H9 (cell line): ENCODE results near the gene PRODH. TPM values are rescaled to one million over a fixed set of nuclear protein-coding genes. Genes with fewer than 3 reads are reported as not detected.
"Not testable (repeated sequence)": the region's sequence is repeated elsewhere in the genome, so short reads cannot be mapped to it uniquely, and the experiment has no call there.

Experiments used
- DNase-seq: peaks from one replicate; pipeline ENCODE4 v3.0.0-alpha.2; 2017
- H2AFZ ChIP-seq: one replicate; pipeline ENCODE4 v1.6.1; 2013; ENCODE audit warnings: mild to moderate bottlenecking, low read length, control low read depth, moderate library complexity
- H2AK5ac ChIP-seq: 2 replicates; pipeline ENCODE4 v1.6.1; 2013; ENCODE audit warnings: low read length, control low read depth, mixed read lengths; ENCODE audit not compliant: insufficient read length
- H2BK120ac ChIP-seq: one replicate; pipeline ENCODE4 v1.6.1; 2013; ENCODE audit warnings: low read depth, mild to moderate bottlenecking, low read length, control low read depth, inconsistent platforms; ENCODE audit not compliant: poor library complexity, severe bottlenecking
- H2BK12ac ChIP-seq: 2 replicates; pipeline ENCODE4 v1.6.1; 2013; ENCODE audit warnings: low read length, control low read depth, mixed read lengths, low read depth; ENCODE audit not compliant: insufficient read length
- H2BK15ac ChIP-seq: 2 replicates; pipeline ENCODE4 v1.6.1; 2013; ENCODE audit warnings: low read depth, low read length, control low read depth
- H2BK20ac ChIP-seq: one replicate; pipeline ENCODE4 v1.6.1; 2013; ENCODE audit warnings: low read depth, mild to moderate bottlenecking, low read length, control low read depth, inconsistent platforms; ENCODE audit not compliant: poor library complexity, severe bottlenecking
- H2BK5ac ChIP-seq: 2 replicates; pipeline ENCODE4 v1.6.1; 2013; ENCODE audit warnings: low read length, control low read depth, mixed read lengths; ENCODE audit not compliant: insufficient read length
- H3K14ac ChIP-seq: 2 replicates; pipeline ENCODE4 v1.6.1; 2013; ENCODE audit warnings: low read length, control low read depth; ENCODE audit not compliant: insufficient read depth
- H3K18ac ChIP-seq: 2 replicates; pipeline ENCODE4 v1.6.1; 2013; ENCODE audit warnings: low read depth, mild to moderate bottlenecking, mixed read lengths, low read length, control low read depth; ENCODE audit not compliant: insufficient read length
- H3K23ac ChIP-seq: 2 replicates; pipeline ENCODE4 v1.6.1; 2013; ENCODE audit warnings: low read length, control low read depth, mixed read lengths, low read depth; ENCODE audit not compliant: insufficient read length
- H3K23me2 ChIP-seq: 2 replicates; pipeline ENCODE4 v1.6.1; 2013; ENCODE audit warnings: low read depth, mild to moderate bottlenecking, mixed read lengths, low read length, control low read depth; ENCODE audit not compliant: insufficient read length, poor library complexity, severe bottlenecking
- H3K27ac ChIP-seq: 2 replicates; pipeline ENCODE4 v1.5.1; 2013; ENCODE audit warnings: low read length, control low read depth, mixed read lengths, low read depth; ENCODE audit not compliant: insufficient read length
- H3K27me3 ChIP-seq: 2 replicates; pipeline ENCODE4 v1.6.1; 2013; ENCODE audit warnings: low read length, control low read depth, inconsistent platforms; ENCODE audit not compliant: insufficient read depth
- H3K4ac ChIP-seq: 2 replicates; pipeline ENCODE4 v1.6.1; 2013; ENCODE audit warnings: low read depth, mild to moderate bottlenecking, control low read depth, inconsistent platforms, low read length, moderate library complexity
- H3K4me1 ChIP-seq: 2 replicates; pipeline ENCODE4 v1.6.1; 2013; ENCODE audit warnings: low read length, control low read depth, inconsistent platforms; ENCODE audit not compliant: insufficient read depth
- H3K4me2 ChIP-seq: 2 replicates; pipeline ENCODE4 v1.6.1; 2013; ENCODE audit warnings: low read length, control low read depth, mixed read lengths; ENCODE audit not compliant: insufficient read length, insufficient read depth
- H3K56ac ChIP-seq: 2 replicates; pipeline ENCODE4 v1.6.1; 2013; ENCODE audit warnings: low read depth, mild to moderate bottlenecking, mixed read lengths, low read length, control low read depth; ENCODE audit not compliant: insufficient read length
- H3K79me1 ChIP-seq: 2 replicates; pipeline ENCODE4 v1.6.1; 2013; ENCODE audit warnings: low read depth, mild to moderate bottlenecking, moderate library complexity, low read length, control low read depth, inconsistent platforms; ENCODE audit not compliant: insufficient read depth, poor library complexity, severe bottlenecking
- H3K79me2 ChIP-seq: 2 replicates; pipeline ENCODE4 v1.6.1; 2013; ENCODE audit warnings: low read length, control low read depth, inconsistent platforms; ENCODE audit not compliant: insufficient read depth
- H3K9ac ChIP-seq: 2 replicates; pipeline ENCODE4 v1.6.1; 2013; ENCODE audit warnings: low read length, control low read depth, mixed read lengths; ENCODE audit not compliant: insufficient read length; ENCODE audit errors: extremely low read depth
- H3K9me3 ChIP-seq: one replicate; pipeline ENCODE4 v1.6.1; 2013; ENCODE audit warnings: low read depth, low read length, inconsistent platforms; ENCODE audit not compliant: control insufficient read depth
- H3T11ph ChIP-seq: one replicate; pipeline ENCODE4 v1.6.1; 2013; ENCODE audit warnings: mild to moderate bottlenecking, low read length, control low read depth, inconsistent platforms
- H4K20me1 ChIP-seq: one replicate; pipeline ENCODE4 v1.6.1; 2013; ENCODE audit not compliant: control insufficient read depth, insufficient read length, insufficient read depth
- H4K5ac ChIP-seq: 2 replicates; pipeline ENCODE4 v1.6.1; 2013; ENCODE audit warnings: low read depth, mild to moderate bottlenecking, mixed read lengths, low read length, control low read depth; ENCODE audit not compliant: insufficient read length
- H4K8ac ChIP-seq: replicated peaks from 2 replicates; pipeline ENCODE4 v1.6.1; 2013; ENCODE audit warnings: low read length, control low read depth, mixed read lengths, low read depth; ENCODE audit not compliant: insufficient read length
- H4K91ac ChIP-seq: 2 replicates; pipeline ENCODE4 v1.6.1; 2013; ENCODE audit warnings: low read depth, mild to moderate bottlenecking, moderate library complexity, mixed read lengths, low read length, control low read depth; ENCODE audit not compliant: insufficient read length
- H3K27ac Mint-ChIP-seq, 3 experiments: 2 replicates in 2 of 3; 3 replicates in 1 of 3; pipeline ENCODE4 v1.8.0; 2020 to 2021; ENCODE audit warnings: mixed read lengths in 3 of 3, mild to moderate bottlenecking in 1 of 3, moderate library complexity in 1 of 3
- H3K27me3 Mint-ChIP-seq: 2 replicates; pipeline ENCODE4 v1.8.0; 2021; ENCODE audit warnings: low read depth, mild to moderate bottlenecking, moderate library complexity, mixed read lengths
- H3K36me3 Mint-ChIP-seq, 3 experiments: 2 replicates in 2 of 3; 3 replicates in 1 of 3; pipeline ENCODE4 v1.8.0; 2020 to 2021; ENCODE audit warnings: low read depth in 3 of 3, mixed read lengths in 3 of 3; ENCODE audit not compliant: insufficient read depth in 1 of 3
- H3K4me1 Mint-ChIP-seq, 2 experiments: 2 replicates each; pipeline ENCODE4 v1.8.0; 2020; ENCODE audit warnings: mixed read lengths in 2 of 2
- H3K4me3 Mint-ChIP-seq, 2 experiments: 2 replicates in 1 of 2; 3 replicates in 1 of 2; pipeline ENCODE4 v1.8.0; 2020 to 2021; ENCODE audit warnings: mild to moderate bottlenecking in 2 of 2, mixed read lengths in 2 of 2, moderate library complexity in 1 of 2
- H3K9me3 Mint-ChIP-seq, 2 experiments: 2 replicates in 1 of 2; 3 replicates in 1 of 2; pipeline ENCODE4 v1.8.0; 2020; ENCODE audit warnings: mild to moderate bottlenecking in 2 of 2, mixed read lengths in 2 of 2, moderate library complexity in 1 of 2
- CTCF ChIP-seq: fragments of 200-600 bp; sonication (generic); conservative IDR thresholded peaks from 3 replicates; pipeline ENCODE4 v1.8.0; 2021; ENCODE audit warnings: antibody characterized with exemption, mild to moderate bottlenecking
- WGBS: extraction: QIAGEN DNeasy Blood & Tissue Kit; methylation state at CpG from one replicate; pipeline ENCODE4 v1.1.7; 2013; ENCODE audit warnings: missing lambda C conversion rate, low lambda C conversion rate, mixed read lengths; ENCODE audit not compliant: insufficient read length; ENCODE audit errors: extremely low coverage; 5-methylcytosine and 5-hydroxymethylcytosine counted together
- total RNA-seq: library from RNA; stranded (reverse); gene quantifications from 2 replicates; pipeline ENCODE4 v1.2.1, GENCODE V29; 2021

Gene PRODH
- total RNA-seq, 1 experiment from 2014 or later: 51.2 TPM

- H3K9me3 Mint-ChIP-seq: no peaks in the 10 kb centered on the region
- WGBS: no CpG with 5 or more reads among the region's 20 CpGs
Observed at GRCh38 chr22:18925368-18926064, 10.6 kb downstream of the PRODH start.

GRCh38 chr22:18920257-18920902 is 15.7 kb downstream of the PRODH start:
- not testable (repeated sequence) for H3K79me1 ChIP-seq, H3K23me2 ChIP-seq, DNase-seq, H3K36me3 Mint-ChIP-seq, H3K79me2 ChIP-seq, H4K20me1 ChIP-seq, H3K27ac ChIP-seq, H3K4me2 ChIP-seq, H2BK15ac ChIP-seq, H3K4me3 Mint-ChIP-seq, H4K8ac ChIP-seq, H3K4me1 Mint-ChIP-seq, H3K18ac ChIP-seq, H3K23ac ChIP-seq, H3K27ac Mint-ChIP-seq, H3T11ph ChIP-seq, H3K27me3 ChIP-seq, H3K9ac ChIP-seq, H3K4me1 ChIP-seq, H2AFZ ChIP-seq, H3K4ac ChIP-seq, H2AK5ac ChIP-seq, H2BK12ac ChIP-seq, H2BK5ac ChIP-seq, H3K56ac ChIP-seq, H3K27me3 Mint-ChIP-seq, H3K9me3 ChIP-seq, H2BK20ac ChIP-seq, H4K5ac ChIP-seq, H3K14ac ChIP-seq, H4K91ac ChIP-seq, H3K9me3 Mint-ChIP-seq, H2BK120ac ChIP-seq
- WGBS: no CpG with 5 or more reads among the region's 12 CpGs

More at GRCh38 chr22:18925368-18926064, 10.6 kb downstream of the PRODH start:
- H3K4me2 ChIP-seq: no peak overlapping the region
- H3K9ac ChIP-seq: no peak overlapping the region
- no peak overlapping the region for H4K91ac ChIP-seq
- Mint-ChIP-seq H3K4me3 (no peak overlapping the region), H3K27ac (no peak overlapping the region), H3K27me3 (no peaks in the 10 kb centered on the region), H3K4me1 (no peaks in the 10 kb centered on the region), H3K36me3 (no peaks in the 10 kb centered on the region)
- no peak overlapping the region for H4K8ac ChIP-seq
- no peak overlapping the region for H3T11ph ChIP-seq
- H3K56ac ChIP-seq: no peak overlapping the region
- DNase-seq: no peak
- no peak overlapping the region for H2BK20ac ChIP-seq
- H3K18ac ChIP-seq: no peak overlapping the region
- no peak overlapping the region for H2AK5ac ChIP-seq
- no peaks in the 10 kb centered on the region for H3K9me3 ChIP-seq
- no peak overlapping the region for H2BK12ac ChIP-seq
- no peaks in the 10 kb centered on the region for H3K79me1 ChIP-seq
- no peak for TF ChIP-seq CTCF
- no peak overlapping the region for H3K27ac ChIP-seq
- no peaks in the 10 kb centered on the region for H3K4me1 ChIP-seq
- H3K23me2 ChIP-seq: no peaks in the 10 kb centered on the region
- no peak overlapping the region for H2BK5ac ChIP-seq
- no peaks in the 10 kb centered on the region for H3K27me3 ChIP-seq
- H2BK15ac ChIP-seq: no peak overlapping the region
- no peak overlapping the region for H4K5ac ChIP-seq
- H3K79me2 ChIP-seq: no peaks in the 10 kb centered on the region
- H3K23ac ChIP-seq: no peak overlapping the region
- H3K14ac ChIP-seq: no peak overlapping the region
- no peak overlapping the region for H3K4ac ChIP-seq
- no peak overlapping the region for H2AFZ ChIP-seq
- no peaks in the 10 kb centered on the region for H4K20me1 ChIP-seq
- no peak overlapping the region for H2BK120ac ChIP-seq
